Measurements from ENCODE around the gene TIAM2.
"Not testable (repeated sequence)": the region's sequence is repeated elsewhere in the genome, so short reads cannot be mapped to it uniquely, and the experiment has no call there.

Gene TIAM2

DNA sequence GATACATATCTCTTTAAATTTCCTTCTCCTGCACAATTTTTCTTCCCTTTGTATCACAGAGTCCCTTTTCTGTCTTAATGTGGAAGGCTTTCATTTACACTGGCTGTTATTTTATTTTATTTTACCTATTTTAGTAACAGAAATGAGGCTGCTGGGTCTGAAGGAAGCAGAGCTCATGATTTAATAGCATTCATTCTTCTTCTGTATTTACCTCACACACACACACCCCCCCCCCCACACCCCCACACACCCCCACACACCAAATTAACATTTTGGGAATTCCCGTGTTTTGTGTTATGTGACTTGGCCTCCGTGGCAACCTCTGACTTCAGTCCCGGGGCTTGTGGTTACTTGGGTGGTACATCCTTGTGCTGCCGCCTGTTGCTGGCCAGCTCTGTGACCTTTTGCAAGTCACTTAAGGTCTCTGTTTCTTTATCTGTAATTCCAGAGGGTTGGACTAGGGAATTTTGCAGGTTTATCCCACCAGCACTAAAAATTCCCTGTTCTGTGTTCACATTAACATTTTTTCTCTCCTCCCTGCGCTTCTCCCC is 108.8 kb downstream of the TIAM2 start:
- peak; percentile 44 for DNase-seq

GRCh38 chr6:155106456-155107115 is 111.5 kb downstream of the TIAM2 start:
- peak; percentile 84 for DNase-seq

- DNase-seq: peak; percentile 64
Measured at GRCh38 chr6:155107432-155108069, 112.4 kb downstream of the TIAM2 start.

DNA sequence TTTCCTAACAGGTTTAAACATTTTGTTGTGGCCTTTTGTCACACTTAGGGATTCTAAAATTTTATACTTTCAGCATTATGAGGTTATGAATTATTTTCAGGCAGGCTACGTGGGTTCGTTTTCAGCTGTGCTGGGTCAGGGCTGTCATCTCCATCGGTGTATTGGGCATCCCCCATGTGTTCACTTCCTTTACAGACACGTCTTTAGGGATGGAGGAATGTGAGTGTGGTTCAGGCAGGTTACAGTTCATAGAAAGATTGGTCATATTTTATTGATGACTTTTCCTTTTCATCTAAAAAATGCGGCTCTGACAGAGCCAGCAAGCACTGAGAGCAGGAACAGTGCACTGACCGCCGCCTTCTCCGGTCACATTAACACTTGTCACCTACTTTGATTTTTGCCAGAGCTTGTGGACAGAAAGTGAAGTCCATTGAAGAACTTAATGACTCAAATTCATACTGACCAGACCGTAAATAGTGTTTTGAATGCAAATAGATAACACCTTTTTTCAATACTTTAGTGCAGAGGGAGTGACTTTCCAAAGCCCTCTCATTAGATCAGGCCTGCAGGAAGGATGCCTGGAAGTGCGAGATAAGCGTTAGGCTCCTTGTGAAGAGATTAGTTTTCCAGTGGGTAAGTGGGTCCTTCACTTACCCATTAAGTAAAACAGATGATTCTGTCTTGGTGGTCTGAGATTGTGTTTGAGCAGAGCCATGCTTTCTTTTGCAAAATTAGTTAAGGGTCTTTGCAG is 113.1 kb downstream of the TIAM2 start:
- DNase-seq: no peak

DNA sequence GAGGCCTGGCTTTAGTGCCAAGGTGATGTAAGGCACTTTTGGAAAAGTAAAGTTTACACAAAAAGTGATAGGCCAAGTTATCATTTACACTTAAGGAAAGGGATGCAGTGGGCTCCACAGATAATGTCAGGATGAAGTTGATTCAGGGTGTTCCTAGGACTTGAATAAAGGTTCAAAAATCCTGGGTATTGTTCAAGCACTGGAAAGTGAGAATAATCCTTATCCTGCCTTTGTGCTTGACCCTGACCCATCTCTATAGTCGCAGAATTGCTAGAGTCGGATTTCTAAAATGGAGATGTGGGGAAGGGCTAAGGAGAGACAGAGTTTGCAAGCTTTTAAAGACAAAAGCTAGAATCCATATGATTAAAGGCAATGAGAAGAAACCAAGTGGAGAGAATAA is 115.6 kb downstream of the TIAM2 start:
- DNase-seq: no peak

DNA sequence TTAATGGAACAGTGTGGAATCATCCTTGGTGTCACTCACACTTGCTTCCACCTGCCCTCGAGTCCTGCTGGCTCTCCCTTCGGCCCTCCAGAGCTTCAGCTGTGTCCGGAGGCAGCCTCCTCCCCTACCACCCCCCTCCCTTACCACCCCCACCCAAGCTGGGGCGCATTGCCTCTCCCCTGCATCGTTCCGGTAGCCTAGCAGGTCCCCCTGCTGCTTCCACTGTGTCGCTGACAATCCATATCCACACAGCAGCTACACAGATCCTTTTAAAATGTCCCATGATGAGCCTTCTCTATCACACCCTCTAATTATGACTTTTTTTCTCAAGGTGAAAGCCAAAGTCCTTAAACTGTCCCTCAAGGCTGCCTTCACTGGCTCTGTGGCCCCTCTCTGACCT is 117.6 kb downstream of the TIAM2 start:
- DNase-seq: no peak

GRCh38 chr6:155115893-155116570 is 120.9 kb downstream of the TIAM2 start:
- DNase-seq: no peak

- DNase-seq: no peak
Measured at GRCh38 chr6:155116571-155116910, 121.4 kb downstream of the TIAM2 start.

DNA sequence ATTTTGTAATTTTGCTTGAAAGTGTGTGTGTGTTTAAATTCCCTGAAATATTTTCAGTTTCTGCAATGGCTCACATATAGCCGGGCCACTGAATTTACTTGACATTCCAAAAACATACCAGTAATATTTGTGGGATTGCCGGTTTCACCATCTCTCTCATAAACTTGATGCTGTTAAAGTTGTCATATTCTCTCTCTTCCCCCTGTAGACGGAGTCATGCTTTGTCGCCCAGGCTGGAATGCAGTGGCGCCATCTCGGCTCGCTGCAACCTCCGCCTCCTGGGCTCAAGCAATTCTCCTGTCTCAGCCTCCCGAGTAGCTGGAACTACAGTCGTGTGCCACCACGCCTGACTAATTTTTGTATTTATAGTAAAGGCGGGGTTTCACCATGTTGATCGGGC is 122.1 kb downstream of the TIAM2 start:
- DNase-seq: no peak

DNA sequence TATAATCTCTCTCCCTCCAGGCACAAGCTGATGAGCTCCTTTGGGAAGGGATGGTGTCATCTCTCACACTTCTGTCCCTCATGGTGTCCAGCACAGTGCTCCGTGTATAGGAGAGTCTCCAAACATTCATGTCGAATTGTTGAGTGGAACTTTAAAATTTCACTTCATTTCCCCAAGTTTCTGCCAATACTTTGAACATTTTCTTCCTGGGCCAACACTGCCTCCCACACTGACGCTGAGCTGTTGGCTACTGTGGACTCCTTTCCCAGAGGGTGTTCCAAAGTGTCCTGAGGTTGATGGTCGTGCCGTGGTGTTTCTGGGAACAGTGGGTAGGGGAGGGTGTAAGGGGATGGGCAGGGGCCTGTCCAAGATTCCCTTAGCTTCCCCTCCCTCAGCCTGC is 122.7 kb downstream of the TIAM2 start:
- DNase-seq: no peak

DNA sequence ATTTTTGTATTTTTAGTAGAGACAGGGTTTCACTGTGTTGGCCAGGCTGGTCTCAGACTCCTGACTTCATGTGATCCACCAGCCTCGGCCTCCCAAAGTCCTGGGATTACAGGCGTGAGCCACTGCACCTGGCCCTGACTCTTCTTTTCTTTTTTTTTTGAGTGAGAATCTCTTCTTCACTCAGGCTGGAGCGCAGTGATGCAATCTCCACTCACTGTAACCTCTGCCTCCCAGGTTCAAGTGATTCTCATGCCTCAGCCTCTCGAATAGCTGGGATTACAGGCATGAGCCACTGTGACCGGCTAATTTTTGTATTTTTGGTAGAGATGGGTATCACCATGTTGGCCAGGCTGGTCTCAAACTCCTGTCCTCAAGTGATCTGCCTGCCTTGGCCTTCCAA is 124.1 kb downstream of the TIAM2 start:
- DNase-seq: not testable (repeated sequence)

DNA sequence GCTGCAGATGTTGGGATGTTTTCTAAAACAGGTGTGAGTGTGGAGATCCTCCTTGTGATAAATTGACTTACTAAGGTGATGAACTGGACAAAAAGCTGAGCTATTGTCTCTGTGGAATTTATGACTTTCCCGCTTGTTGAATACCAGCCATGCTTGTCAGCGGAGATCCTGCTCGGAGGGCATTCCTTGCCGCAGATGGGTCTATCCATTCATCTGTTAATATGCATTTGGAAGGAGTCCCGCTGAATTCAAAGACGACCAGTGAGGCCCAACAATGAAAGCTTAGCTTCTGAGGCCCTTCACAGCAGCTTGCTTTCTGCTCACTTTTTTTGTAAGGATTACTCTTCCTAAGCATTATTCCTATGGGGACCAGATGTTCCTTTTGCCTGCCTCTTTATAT is 124.9 kb downstream of the TIAM2 start:
- no peak for DNase-seq

GRCh38 chr6:155121294-155121693 is 126.2 kb downstream of the TIAM2 start:
- no peak for DNase-seq

GRCh38 chr6:155121699-155122098 is 126.6 kb downstream of the TIAM2 start:
- DNase-seq: peak; percentile 69

DNA sequence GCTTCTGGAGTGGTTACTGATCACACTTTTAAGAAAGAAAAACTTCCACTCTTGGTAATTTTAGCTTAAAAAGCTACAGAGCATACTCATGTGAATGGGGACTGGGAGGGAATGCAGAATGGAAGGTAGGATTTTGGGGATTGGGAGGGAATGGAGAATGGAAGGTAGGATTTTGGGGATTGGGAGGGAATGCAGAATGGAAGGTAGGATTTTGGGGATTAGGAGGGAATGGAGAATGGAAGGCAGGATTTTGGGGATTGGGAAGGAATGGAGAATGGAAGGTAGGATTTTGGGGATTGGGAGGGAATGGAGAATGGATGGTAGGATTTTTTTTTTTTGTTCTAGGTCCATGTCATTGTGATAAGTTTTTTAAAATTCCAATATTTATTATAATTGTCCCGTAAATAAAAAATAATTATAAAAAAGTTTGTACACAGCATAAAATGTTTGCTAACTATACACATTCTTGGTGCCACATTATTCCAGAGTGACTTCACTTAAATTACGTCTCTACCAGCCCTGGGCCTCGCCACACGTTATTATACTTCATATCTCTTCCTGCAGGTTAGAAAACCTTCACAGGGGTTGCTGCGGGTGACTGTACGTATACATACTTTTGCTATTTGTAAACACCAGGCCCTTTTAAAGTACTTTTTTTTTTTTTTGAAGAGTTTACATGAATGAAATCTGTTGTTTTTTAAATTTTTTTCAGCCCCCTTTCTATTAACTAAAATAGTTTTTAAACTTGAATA is 127.3 kb downstream of the TIAM2 start:
- DNase-seq: no peak

GRCh38 chr6:155123520-155123919 is 128.4 kb downstream of the TIAM2 start:
- DNase-seq: no peak

DNA sequence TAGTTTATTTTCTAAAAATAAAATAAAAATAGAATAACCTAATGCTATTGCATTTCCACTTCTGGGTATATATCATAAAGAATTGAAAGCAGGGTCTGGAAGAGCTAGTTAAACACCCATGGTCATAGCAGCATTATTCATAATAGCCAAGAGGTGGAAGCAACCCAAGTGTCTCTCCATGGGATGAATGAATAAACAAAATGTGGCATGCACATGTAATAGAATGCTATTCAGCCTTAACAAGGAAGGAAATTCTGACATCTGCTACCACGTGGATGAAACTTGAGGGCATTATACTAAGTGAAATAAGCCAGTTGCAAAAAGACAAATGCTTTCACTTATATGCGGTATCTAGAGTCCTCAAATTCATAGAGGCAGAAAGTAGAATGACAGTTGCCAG is 130.8 kb downstream of the TIAM2 start:
- DNase-seq: no peak

- no peak for DNase-seq
Measured at GRCh38 chr6:155126727-155127439, 131.8 kb downstream of the TIAM2 start.

DNA sequence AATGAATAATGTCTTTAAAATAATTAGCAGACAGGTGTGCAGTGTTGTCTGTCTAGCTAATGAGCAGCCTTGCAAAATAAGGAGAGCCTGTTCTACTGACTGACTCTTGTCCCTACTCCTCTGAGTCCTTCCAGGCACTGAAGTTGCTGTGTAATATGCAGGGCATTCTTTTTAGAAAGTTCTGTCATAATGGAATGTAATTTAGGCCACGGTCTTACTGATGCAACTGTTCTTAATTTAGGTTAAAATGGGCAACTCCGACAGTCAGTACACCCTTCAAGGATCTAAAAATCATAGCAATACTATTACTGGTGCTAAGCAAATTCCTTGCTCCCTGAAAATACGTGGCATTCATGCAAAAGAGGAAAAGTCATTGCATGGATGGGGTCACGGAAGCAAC is 133.9 kb downstream of the TIAM2 start:
- no peak for DNase-seq

GRCh38 chr6:155129744-155130143 is 134.6 kb downstream of the TIAM2 start:
- no peak for DNase-seq

GRCh38 chr6:155130161-155130853 is 135.2 kb downstream of the TIAM2 start:
- DNase-seq: no peak
